ENCODE measurements around the gene ARID1B.

The ARID1B gene

DNA sequence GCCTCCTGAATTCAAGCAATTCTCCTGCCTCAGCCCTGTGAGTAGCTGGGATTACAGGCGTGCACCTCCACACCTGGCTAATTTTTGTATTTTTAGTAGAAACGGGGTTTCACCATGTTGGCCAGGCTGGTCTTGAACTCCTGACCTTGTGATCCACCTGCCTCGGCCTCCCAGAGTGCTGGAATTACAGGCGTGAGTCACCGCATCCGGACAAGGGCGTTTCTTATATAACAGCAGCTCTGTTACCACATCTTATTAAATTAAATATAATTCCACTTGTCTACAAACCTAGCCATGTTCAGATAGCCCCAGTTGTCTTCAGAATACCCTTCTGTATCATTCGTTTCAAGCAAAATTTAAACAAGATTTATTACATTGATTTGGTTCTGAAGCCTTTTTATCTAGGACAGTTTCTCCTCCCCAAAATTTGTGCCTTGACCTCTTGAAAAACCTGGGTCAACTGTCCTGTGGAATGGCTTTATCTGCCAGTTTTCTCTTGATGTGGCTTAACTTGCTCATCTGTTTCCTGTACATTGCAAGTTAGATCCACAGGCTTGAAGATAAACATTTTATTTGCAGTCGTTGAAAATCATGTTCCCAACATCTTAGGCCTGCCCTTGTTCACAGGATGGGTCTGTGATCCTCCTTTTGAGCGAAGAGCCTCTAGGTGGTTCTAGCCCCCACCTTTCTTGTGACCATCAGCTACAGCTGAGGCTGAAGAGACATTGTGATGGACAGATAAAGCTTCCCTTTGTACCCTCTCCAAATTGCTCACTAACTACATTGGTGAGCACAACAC is 132.2 kb downstream of the ARID1B start:
- no peak for DNase-seq

DNA sequence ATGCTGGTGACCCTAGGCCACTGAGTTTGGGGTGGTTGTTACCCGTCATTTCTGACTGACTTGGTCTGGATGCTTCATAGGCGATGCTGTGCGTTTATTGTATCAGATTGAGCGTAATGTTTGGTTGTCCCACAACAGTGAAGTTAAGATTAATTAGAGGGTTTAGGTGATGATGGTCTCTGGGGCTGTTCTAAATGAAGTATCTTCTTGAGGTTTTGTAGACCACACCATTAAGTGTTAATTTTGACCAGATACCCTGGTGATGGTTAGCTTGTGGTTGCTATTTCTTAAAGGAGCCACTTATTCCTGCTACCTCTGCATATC is 132.8 kb downstream of the ARID1B start:
- DNase-seq, result no peak

DNA sequence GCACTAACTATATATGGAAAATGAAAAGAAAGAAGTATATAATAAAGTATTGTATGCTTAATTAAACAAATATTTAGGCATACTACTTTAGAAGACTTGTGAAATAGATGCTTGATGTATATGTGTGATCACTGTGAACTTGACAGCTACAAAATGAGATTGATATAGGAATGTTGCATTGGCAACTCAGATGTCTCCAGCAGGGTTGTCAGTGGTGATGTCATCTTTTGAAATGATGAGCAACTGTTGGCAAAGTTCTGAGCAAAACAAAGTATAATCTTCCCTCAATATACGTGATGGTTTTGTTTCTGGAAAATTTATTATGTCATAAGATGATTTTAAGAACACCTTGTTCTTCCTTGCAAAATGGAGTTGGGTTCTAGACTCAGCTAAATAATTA is 133.8 kb downstream of the ARID1B start:
- DNase-seq, result peak; percentile 37

DNA sequence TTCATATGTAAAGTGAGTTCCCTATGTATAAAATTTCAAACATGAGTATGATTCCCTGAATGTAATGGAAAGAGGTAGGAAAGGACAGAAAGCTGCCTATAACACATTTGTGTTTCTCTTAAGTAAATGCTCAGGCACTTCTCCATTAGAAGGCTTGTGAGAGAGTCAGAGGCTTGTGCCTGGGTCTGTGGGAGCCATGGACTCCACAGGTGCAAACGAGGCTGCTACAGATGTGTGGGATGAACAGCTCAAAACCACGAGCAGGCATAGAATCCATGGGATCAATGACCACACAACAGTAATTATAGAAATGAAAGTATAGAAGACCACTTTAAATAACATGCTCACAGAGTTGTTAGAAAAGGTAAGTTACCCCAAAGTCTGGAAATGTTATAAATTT is 134.4 kb downstream of the ARID1B start:
- no peak for DNase-seq

DNA sequence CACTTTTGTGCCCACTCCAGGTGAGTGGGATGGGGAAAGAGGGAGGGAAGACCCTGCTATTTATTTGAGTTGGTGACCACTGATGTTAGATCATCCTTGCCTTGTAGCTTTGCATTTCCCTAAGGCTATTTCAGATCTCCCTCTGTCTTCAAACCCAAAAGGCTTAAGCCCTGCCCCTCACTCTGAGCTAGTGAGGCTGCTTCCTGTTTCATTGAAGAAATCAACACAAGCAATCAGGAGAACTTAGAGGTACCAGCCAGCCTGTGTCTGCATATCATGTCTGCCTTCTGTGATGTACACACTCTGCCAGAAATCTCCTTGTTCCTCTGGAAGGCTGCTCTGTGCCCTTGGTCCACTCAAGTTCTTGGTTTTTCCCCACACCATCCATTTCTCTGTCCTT is 135.3 kb downstream of the ARID1B start:
- no peak for DNase-seq

DNA sequence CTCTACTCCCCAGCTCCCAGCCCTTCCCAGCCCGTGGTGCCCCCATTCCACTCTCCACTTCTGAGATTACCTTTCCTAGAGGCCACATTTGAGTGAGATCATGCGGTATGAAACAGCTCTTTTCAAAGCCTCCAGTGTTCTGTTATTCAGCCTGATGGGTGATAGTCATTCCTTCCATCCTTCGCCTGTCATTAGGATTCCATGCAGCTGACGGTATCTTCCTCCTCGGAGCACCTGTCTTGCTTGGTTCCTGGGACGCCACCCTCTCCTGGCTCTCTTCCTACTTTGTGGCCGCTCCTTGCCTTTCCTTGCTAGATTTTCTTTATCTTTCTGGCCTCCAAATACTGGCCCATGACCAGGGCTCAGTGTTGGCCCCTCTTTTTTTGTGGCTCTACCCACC is 137.0 kb downstream of the ARID1B start:
- DNase-seq, result no peak

DNA sequence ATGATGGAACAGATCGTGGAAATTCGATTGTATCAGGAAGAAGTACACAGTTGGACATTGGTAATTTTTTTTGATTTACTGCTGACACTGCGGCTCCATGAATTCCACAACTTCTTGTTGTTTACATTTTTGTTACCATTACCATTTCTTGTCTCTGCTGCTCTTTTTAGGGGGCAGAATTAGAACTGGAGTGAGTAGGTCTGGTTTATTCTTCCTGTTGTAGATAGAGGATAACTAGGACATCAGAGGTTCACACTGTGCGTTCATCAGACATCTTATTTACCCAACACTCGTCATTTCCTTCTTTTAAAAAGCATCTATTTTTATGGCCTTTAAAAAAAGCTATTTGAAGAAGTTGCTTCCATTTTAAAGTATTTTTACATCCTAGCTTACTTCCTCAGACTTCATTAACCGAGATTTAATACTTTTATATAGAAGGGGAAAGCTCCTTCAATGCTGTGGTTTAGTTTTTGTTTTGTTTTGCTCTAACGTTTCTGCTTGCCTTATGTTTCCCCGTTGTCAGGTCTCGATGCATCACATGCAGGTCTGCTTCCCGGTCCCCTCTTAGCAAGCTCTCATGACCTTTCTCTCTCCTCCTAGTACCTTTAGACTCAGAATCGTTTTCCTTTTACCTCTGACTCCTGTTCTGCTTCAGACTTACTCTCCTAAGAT is 139.1 kb downstream of the ARID1B start:
- no peak for DNase-seq

DNA sequence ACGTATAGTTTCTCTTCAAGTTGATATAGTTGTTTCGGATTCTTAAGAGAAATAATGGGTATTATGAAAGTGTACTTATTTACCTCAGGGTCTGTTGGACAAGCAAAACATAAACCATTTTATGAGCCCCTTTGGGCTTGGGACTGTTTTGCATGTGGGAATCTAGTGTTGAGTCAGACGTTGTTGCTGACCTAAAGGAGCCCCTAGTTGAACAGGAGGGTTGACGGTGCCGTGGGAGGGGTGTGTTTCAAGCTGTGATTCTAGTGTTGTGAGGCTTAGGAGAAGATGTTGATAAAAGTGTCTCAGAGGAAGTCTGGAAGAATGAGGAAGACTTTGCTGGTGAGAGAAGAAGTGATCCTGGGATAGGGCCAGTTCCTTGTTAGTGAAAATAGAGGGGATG is 140.0 kb downstream of the ARID1B start:
- DNase-seq, result no peak

DNA sequence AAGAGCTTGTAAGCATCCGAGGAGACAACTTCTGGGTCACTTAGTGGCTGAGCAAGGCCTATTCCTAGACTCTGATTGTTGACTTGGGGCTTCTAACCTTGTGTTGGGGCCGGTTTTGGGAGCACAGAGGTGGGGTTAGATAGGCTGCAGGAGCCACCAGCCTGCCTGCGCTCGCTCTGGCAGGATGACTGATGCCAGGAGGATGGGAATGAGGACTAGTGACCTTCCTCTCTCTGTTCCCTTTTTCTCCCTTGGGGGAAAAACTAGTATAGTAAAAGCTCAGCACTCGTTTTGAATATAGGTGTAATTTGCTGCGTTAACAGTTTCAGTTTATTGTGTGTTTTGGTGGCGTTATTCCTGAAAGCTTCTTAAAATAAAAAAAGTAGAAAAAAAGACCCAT is 141.5 kb downstream of the ARID1B start:
- no peak for DNase-seq

DNA sequence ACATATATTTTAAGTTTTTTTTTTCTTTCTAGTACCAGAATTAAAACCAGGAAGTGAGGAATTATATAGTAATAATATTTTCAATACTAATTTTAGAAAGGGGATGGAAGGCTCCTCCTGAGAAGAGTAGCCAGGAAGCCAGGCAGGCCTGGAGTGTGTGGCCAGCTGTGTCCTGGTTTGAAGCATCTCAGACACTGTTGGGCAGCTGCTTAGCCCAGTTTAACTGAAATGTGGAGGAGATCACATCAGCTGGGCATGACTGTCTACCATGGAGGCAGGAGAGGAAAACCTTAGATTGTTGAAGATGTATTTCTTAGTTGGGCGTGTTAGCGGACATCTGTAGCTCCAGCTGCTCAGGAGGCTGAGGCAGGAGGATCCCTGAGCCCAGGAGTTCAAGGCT is 142.2 kb downstream of the ARID1B start:
- no peak for DNase-seq

DNA sequence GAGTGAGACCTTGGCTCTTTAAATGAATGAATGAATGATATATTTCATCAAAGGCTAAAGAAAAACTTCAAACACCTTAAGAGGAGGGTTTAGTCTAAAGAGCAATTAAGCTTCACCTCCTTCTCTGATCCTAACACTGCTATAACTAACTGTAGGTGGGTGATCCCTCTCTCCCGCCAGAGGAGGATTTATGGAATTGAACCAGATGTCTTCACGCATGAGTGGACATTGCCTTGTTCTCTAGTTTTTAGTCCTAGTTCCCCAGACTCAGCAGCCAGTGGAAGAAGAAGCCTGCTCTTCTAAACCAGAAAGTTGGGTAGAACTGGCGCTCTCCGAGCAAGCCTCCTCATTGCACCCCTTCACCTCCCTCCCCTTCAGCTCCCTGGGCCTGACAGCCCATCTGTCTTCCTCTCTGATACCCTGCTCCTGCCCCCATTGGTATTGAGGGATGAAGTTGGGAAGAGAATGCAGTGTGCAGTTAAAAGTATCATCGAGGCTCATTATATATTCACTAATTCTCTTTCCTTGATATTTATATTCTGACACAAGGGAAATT is 142.7 kb downstream of the ARID1B start:
- no peak for DNase-seq

DNA sequence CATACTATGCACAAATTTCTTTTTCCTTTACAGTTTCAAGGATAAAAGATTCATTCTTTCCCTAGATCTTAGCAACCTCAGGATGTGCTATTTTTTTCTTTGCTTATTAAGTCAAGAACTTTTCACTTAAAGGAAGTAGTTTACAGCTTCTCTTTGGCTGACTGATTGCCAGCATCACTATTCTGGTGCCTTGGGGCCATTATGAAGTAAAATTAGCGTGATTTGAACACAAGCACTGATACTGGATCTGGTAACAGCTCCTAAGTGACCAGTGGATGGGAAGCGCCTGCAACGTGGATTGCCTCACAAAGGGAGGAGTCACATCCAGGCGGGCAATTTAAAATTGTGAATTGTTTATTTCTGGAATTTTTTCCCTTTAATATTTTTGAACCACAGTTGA is 147.1 kb downstream of the ARID1B start:
- DNase-seq, result no peak

DNA sequence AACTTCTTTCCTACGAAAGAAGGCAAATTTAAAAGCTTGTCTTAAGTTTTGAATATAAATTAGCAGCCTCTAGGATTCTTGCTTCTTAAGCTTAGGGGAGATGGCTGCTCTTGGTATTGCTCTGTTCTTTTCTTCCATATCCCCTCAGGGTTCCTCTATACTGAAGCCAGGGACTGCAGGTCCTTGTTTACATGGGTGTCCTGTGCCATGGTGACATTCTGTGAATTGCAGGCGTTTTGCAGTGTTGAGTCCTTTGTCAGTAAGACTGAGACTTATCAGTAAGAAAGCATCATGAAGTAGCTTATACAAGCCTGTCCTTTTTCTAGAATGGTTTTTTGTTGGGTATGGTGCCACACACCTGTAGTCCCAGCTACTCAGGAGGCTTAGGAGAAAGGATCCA is 147.8 kb downstream of the ARID1B start:
- no peak for DNase-seq

DNA sequence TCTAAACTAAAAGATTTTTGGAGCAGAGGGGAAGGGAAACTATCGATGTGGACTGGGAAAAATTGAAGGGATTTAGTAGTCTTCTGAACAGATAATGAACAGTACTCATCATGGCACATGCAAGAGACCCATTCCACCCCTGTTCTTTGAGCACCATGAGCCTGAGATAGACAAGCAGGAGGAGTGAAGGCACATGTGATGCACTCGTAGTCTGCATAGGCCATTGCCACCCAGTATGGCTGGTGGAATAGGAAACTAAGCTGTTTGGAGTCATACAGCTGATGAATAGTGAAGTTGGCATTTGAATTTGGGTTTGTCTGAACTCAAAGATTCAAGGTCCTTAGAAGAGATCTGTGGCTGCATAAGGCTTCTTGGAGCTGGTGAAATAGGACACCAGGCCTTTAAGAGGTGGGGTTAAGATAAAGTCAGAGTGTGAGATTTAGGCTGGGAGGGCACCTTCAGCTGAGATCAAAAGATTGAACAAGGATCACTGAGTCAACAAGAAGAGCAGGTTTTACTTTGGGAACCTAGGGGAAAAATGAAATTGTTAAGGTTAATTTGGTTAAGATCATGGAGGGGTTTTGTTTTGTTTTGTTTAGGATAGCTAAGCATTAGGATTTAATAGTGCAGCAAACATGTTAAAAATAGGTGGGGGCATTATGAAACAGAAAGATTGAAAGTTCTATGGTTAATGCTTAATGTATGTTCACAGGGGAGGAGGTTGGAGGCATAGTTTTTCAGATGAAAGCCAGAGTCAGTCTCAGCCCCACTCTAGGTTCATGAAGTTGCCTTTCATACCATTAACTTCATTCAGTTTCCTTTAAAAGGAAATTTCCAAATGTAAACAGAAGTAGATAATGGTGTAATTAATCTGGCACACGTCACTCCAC is 148.8 kb downstream of the ARID1B start:
- no peak for DNase-seq

DNA sequence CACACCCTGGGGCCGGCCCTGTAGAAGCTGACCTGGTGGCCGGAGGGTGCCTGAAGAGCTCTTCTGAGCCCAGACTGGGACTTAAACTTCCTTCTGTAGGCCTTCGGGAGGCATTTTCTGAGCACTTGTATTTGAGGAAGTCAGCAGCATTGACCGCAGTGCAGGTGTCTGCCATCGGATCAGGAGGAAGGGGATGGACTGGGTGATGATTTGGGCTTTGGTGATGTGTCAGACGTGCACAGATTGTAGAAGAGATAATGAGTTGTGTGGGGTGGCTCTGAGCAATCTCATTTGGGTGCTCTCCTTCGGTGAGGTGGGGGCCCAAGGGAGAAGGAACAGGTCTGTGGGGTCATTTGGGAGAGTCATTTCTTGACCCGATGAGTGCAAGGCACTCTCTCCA is 150.9 kb downstream of the ARID1B start:
- DNase-seq, result no peak

DNA sequence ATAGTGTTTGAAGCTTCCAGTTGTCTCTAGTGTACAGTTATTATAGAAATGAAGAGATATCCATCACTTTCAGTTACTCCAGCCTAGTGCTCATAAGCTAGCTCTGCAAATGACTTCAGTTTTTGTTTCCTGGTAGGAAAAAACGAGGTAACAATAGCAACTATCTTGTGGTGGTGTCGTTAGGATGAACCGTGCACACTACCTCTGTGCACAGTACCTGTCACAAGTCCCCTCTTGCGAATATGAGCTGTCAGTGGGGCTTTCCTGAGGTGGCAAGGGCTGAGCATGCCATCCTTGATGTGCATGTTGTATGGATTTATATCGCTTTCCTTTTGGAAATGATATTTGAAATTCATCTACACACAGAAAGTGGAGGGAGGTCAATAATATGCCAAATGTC is 151.8 kb downstream of the ARID1B start:
- DNase-seq, result no peak

DNA sequence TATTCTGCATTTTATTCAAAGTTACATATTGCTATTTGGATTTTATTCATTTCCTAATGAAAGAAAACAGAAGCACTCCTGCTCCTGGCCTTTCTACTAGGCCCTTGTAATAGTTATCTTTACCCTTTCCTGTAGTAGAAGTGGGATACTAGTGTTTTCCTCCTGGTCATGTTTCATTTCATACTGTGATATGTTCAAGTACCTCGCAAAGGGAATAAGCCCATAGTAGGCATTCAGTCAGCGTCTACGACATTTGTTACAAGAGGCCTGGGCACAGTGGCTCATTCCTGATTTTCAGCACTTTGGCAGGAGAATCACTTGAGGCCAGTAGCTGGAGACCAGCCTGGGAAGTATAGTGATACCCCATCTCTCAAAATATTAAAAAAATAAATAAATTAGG is 154.1 kb downstream of the ARID1B start:
- DNase-seq, result no peak

DNA sequence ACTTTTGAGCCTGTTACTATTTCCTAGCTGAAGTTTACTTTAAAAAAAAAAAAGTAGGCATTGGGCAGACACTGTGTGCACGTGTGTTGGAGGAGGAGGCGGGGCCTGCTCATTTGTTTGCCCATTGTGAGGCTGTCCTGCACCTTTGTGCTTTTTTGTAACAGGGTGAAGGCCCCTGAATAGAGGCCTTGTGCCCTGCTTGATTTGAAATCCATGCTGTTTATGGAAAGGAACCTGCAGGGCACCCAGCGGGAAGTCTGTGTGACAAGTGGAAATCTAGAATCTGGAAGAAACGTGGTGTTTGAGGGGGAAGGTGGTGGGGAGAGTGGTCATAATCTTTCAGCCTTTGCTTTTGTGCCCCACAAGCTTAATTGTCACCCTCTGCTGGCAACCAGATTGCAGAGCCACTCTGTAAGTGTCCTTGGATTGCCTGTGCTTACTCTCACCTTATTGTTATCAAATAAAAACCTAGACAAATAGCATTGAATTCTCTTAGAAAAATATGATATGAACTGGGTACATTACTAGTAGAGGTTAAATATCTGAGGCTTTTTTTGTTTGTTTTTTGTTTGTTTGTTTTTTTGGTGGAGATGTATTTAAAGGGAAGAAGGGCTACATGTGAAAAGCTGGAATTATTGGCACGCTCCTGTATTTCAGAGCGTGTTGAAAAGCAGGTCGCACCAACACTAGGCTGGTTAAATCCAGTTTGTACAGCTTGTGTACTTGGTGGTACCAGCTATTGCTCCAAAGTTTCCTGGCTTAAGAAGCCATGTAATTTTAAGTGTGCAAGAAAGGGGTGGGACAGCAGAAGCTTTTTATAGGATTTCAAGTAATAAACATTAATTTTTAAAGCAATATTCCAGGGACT is 156.3 kb downstream of the ARID1B start:
- DNase-seq, result no peak

DNA sequence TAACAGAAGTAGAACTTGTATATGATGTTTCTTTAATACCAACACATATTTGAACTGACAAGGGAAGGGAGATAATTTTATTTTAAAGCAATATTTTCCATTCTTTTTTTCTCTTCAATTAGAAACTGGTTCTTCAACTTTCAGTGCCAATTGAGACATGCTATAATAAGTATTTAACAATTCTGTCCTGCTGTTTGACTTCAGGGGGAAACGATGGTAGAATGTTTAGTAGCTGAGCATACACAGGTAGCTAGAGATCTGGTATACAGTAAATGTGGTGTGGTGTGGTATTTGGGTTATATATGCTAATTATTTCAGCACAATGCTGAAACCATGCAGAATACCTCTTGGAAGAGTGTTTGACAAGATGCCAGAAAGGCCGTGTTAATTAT is 156.9 kb downstream of the ARID1B start:
- no peak for DNase-seq

DNA sequence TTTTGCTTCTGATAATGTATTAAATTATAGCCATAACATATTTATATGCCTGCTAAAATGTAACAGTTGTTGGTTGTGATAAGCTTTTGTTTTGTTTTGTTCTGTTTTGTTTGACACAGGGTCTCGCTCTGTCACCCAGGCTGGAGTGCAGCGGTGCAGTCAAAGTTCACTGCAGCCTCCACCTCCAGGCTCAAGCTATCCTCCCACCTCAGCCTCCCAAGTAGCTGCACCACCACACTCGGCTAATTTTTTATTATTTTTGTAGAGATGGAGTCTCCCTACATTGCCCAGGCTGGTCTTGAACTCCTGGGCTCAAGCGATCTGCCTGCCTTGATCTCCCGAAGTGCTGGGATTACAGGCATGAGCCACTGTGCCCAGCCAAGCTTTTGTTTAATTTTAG is 157.8 kb downstream of the ARID1B start:
- DNase-seq, result no peak

DNA sequence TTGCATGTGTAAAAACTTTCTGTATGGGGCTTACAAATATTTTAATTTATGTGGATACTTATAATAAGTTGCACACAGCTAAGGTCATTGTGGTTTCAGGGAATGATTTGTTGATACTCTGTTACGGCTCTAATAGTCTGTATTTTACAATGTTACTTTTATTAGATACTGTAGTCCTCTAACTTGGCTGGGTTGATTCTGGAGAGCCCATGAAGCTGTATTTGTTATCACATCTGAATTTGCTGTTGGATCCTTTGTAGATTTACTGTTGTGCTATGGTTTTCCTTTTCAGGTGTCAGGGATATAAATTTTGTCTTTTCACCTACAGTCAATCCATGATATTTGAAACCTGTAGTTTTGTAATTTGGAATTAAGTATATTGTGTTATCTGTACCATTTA is 161.0 kb downstream of the ARID1B start:
- DNase-seq, result no peak

DNA sequence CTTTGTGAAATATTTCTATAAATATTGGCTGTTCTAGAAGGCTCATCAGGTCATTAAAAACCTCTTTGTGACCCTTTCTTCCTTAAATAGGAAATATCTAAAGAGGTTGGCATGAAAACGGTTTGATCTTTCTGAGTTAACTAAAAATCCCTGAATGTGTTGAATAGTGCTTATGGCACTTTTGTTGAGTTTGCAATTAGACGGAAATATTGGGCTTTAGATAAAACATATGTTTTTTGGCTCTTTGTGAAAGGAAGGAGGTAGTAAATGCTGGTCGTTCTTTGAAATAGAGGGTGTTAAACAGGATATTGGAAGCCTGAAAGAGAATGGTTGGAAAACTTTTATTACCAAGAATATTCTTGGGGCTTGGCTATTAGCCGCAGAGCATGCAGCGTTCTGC is 163.0 kb downstream of the ARID1B start:
- DNase-seq, result no peak
